ENCODE data around the gene ROBO3. TPM values are rescaled to one million over a fixed set of nuclear protein-coding genes. Genes with fewer than 3 reads are reported as not detected.
A peak's percentile ranks its signal among the peaks of the same experiment; 100 is the strongest.

Gene ROBO3
- total RNA-seq, 1 donor from 2014 or later: 57.0 TPM

DNA sequence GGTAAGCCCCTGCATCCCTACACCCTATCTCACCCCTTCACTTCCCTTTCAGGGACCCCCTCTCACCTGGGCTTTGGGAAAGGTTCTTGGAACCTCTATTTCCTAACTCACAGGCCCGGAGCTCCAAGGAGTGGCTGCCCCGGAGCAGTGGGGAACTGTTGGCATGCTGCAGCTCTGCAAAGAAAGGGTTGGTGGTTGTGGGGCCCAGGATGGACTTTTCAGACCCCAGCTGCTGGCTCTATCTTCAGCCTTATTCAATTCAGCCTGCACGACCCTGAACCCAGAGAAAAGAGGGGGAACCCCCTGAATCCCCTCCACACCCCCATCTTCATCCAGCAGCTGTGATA, 22.4 kb downstream of the ROBO3 start:
- TF ChIP-seq, protein P1, sequence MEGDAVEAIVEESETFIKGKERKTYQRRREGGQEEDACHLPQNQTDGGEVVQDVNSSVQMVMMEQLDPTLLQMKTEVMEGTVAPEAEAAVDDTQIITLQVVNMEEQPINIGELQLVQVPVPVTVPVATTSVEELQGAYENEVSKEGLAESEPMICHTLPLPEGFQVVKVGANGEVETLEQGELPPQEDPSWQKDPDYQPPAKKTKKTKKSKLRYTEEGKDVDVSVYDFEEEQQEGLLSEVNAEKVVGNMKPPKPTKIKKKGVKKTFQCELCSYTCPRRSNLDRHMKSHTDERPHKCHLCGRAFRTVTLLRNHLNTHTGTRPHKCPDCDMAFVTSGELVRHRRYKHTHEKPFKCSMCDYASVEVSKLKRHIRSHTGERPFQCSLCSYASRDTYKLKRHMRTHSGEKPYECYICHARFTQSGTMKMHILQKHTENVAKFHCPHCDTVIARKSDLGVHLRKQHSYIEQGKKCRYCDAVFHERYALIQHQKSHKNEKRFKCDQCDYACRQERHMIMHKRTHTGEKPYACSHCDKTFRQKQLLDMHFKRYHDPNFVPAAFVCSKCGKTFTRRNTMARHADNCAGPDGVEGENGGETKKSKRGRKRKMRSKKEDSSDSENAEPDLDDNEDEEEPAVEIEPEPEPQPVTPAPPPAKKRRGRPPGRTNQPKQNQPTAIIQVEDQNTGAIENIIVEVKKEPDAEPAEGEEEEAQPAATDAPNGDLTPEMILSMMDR (IDR thresholded peaks at IDR 0.05; ENCODE audit: insufficient read depth, low read length, poor library complexity, severe bottlenecking): no peak

DNA sequence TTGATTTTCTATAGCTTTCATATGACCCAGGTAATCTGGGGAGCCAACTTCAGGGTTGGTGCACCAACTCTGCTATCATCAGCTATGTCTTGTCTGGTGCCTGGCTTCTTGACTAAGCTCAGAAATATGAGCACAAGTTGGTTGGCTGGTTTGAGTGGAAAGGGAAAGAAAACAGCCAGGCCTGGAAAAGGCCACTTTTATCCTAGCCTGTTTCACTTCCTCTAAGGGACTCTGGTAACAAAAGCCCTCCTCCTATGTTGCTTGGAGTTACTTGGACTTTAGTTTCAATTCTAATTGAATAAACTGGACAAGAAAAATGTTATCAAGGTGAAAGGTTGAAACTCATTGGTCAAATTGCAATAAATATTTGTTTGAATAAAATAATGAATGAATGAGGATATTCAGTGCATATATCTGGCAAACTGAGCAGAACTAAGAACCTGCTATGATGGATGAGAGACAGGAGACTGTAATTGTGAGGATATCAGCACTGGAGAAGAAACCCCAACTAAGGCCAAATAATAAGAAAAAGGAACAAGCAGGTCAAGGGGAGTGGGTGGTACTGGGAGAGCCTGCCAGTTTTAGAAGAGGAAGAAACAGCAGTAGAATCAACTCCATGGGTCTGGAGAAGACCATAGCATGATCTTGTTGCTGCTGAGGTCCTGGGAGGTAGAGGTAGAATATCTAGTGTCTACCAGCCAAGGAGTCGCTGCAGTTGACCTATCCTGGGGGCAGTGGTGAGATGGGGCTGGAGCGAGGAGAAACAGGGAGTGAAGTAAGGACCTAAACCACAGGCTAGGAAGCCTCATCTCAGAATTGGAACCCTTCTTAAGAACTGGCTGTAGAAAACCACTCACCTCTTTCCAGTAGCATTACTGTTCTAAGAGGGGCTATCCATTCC, 24.2 kb downstream of the ROBO3 start:
- no peaks in the 10 kb centered on the region for H3K27me3 ChIP-seq (ENCODE audit: control insufficient read depth, insufficient read depth, low read length)
- DNase-seq (ENCODE audit: low read depth): no peak
- H3K36me3 ChIP-seq (ENCODE audit: control insufficient read depth, insufficient read depth, low read length): no peaks in the 10 kb centered on the region
- no peak overlapping the region for H3K4me3 ChIP-seq (ENCODE audit: low read depth, low read length)
- TF ChIP-seq, protein P1 (IDR thresholded peaks at IDR 0.05; ENCODE audit: insufficient read depth, low read length, poor library complexity, severe bottlenecking): no peak

More for the DNA sequence above, 22.4 kb downstream of the ROBO3 start:
- Histone ChIP-seq H3K36me3 (ENCODE audit: control insufficient read depth, insufficient read depth, low read length) (no peaks in the 10 kb centered on the region), H3K4me3 (ENCODE audit: low read depth, low read length) (no peak overlapping the region), H3K27me3 (ENCODE audit: control insufficient read depth, insufficient read depth, low read length) (no peaks in the 10 kb centered on the region)
- no peak for DNase-seq (ENCODE audit: low read depth)

DNA sequence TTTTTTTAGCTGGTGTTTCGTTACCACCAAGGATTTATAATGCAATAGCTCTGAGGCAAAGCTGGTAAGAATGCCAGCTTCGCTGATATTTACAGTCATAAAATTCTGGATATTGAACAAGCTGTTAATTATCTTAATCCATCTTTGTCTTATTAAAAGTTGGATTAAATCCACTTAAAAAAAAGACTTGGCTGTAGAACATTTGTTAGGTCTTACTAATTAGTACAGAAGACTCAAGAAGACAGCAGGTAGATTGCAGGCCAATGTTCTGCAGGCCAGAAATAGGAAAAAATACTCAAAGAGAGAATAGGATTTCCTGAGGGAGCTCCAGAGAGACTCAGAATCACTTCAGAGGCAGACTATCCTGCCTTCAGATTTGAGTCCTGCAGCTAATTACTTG, 24.9 kb downstream of the ROBO3 start:
- no peaks in the 10 kb centered on the region for H3K36me3 ChIP-seq (ENCODE audit: control insufficient read depth, insufficient read depth, low read length)

DNA sequence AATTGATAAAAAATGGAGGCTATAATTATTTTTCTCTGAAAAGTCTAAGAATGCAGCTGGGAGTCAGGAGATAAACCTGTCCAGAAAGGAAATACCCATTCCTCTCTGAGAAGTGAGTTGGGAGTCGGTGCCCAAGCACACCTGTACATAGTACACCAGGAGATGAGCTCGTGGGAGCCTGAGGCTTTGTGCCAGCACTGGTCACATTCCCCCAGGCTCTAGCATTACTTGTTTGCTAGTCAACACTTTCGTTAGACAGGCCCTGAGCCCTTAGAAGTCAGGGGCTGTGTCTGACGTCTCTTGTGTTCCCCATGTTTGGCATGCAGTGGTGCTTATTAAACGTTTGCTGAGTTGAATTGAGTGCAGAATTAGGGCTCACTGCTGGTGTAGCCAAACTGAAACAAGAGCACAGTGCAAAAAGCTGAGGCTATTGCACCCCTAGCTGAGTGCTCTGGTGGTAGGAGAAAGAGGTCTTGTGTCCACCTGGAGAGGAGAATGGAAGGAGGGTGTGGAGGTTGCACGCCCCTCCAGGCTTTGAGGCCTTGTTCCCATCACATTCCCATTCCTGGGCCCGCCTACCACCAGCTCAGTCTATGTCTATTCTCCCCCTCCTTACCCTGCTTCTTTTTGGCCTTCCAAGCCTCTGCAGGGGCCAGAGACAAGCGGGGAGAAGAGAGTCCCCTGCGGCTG, 25.6 kb downstream of the ROBO3 start:
- DNase-seq (ENCODE audit: low read depth): no peak
- Histone ChIP-seq H3K4me3 (ENCODE audit: low read depth, low read length) (no peak overlapping the region), H3K36me3 (ENCODE audit: control insufficient read depth, insufficient read depth, low read length) (no peaks in the 10 kb centered on the region), H3K27me3 (ENCODE audit: control insufficient read depth, insufficient read depth, low read length) (no peaks in the 10 kb centered on the region)
- TF ChIP-seq, protein P1 (IDR thresholded peaks at IDR 0.05; ENCODE audit: insufficient read depth, low read length, poor library complexity, severe bottlenecking): no peak

More for the DNA sequence above, 24.9 kb downstream of the ROBO3 start:
- TF ChIP-seq, protein P1 (IDR thresholded peaks at IDR 0.05; ENCODE audit: insufficient read depth, low read length, poor library complexity, severe bottlenecking): no peak
- no peak for DNase-seq (ENCODE audit: low read depth)
- no peak overlapping the region for H3K4me3 ChIP-seq (ENCODE audit: low read depth, low read length)
- no peaks in the 10 kb centered on the region for H3K27me3 ChIP-seq (ENCODE audit: control insufficient read depth, insufficient read depth, low read length)

DNA sequence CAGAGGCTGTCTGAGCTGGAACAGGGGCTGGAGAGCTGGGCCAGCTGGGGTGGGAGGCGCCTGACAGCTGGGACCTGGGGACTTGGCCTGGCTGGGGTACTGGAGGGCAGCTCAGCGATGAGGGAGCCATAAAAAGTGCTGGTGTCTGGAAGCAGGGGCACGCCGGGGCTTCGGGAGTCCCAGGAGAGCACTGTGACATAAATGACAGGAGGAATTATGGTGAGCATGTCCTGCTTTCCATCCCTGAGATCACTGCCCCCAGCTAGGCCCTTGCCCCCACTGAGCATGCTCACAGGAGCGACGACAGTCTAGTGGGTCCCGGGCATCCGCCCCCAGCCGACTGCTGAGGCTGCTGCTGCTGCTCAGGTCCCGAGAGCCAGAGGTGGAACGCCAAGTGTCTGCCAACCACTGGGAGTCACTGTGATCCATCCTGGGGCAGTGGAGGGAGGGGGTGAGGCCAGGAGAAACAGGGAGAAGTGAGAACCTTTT, 26.2 kb downstream of the ROBO3 start:
- Histone ChIP-seq H3K36me3 (ENCODE audit: control insufficient read depth, insufficient read depth, low read length) (no peaks in the 10 kb centered on the region), H3K27me3 (ENCODE audit: control insufficient read depth, insufficient read depth, low read length) (no peaks in the 10 kb centered on the region), H3K4me3 (ENCODE audit: low read depth, low read length) (no peak overlapping the region)
- DNase-seq (ENCODE audit: low read depth): no peak
- TF ChIP-seq, protein P1 (IDR thresholded peaks at IDR 0.05; ENCODE audit: insufficient read depth, low read length, poor library complexity, severe bottlenecking): peak; percentile 2

Data from kidney epithelial cell (primary cell).